NCI-H510A treated with DMSO at 0.1 percent for 48 hours (cell line): ENCODE data around the gene MRPS34.

ENCODE experiments used
- DNase-seq: peaks from one replicate; lab custom pipeline; 2025; lab: John Stamatoyannopoulos, UW

The MRPS34 gene

GRCh38 chr16:1794221-1794871 is 21.4 kb upstream of the MRPS34 start:
- peak; percentile 32 for DNase-seq

- DNase-seq, result no peak
Measured at GRCh38 chr16:1793578-1794220, 20.8 kb upstream of the MRPS34 start, which contains the start of gene IGFALS. Gene IGFALS (minus strand): TSS chr16:1793705. CDS start chr16:1793652, 53 bp downstream.

GRCh38 chr16:1792836-1793577 is 20.1 kb upstream of the MRPS34 start:
- no peak for DNase-seq

GRCh38 chr16:1791943-1792812 is 19.2 kb upstream of the MRPS34 start:
- DNase-seq, result no peak

- DNase-seq, result no peak
Measured at GRCh38 chr16:1791256-1791942, 18.5 kb upstream of the MRPS34 start.

- DNase-seq, result no peak
Measured at GRCh38 chr16:1790611-1791255, 17.8 kb upstream of the MRPS34 start.

- no peak for DNase-seq
Measured at GRCh38 chr16:1790261-1790610, 17.3 kb upstream of the MRPS34 start.

GRCh38 chr16:1789643-1790045 is 16.7 kb upstream of the MRPS34 start:
- DNase-seq, result no peak

- no peak for DNase-seq
Measured at GRCh38 chr16:1788708-1789100, 15.8 kb upstream of the MRPS34 start.

- DNase-seq, result no peak
Measured at GRCh38 chr16:1788095-1788707, 15.3 kb upstream of the MRPS34 start.

- no peak for DNase-seq
Measured at GRCh38 chr16:1787322-1788094, 14.6 kb upstream of the MRPS34 start.

- DNase-seq, result no peak
Measured at GRCh38 chr16:1787056-1787321, 14.1 kb upstream of the MRPS34 start.

- no peak for DNase-seq
Measured at GRCh38 chr16:1786242-1787055, 13.5 kb upstream of the MRPS34 start.

GRCh38 chr16:1785846-1786170 is 12.9 kb upstream of the MRPS34 start:
- no peak for DNase-seq

- DNase-seq, result no peak
Measured at GRCh38 chr16:1784977-1785845, 12.3 kb upstream of the MRPS34 start.

- DNase-seq, result peak; percentile 92
Measured at GRCh38 chr16:1782408-1783264, 9.7 kb upstream of the MRPS34 start, which contains the start of the genes NUBP2 and SPSB3. Gene NUBP2 (plus strand): TSS chr16:1782960. CDS start chr16:1783021, 61 bp downstream. Gene SPSB3 (minus strand): TSS chr16:1782571. CDS start chr16:1781483, 1,088 bp downstream.

- no peak for DNase-seq
Measured at GRCh38 chr16:1781758-1782407, 8.9 kb upstream of the MRPS34 start.
